Endothelial cell of umbilical vein (primary cell): ENCODE results near the gene SAFB.

Source experiments
- CTCF ChIP-seq, 2 donors: IDR thresholded peaks; 1 replicate in 1 of 2; 2 replicates in 1 of 2; pipeline ENCODE4 v1.5.1; 2011; ENCODE audit warnings: low read length in 2 of 2, mild to moderate bottlenecking in 2 of 2, moderate library complexity in 2 of 2, control low read depth in 1 of 2, inconsistent platforms in 1 of 2, low read depth in 1 of 2; ENCODE audit not compliant: insufficient read depth in 1 of 2; ENCODE audit errors: extremely low read depth in 1 of 2
- FOS ChIP-seq: IDR thresholded peaks from 2 replicates; pipeline ENCODE4 v1.6.1; 2011; ENCODE audit warnings: mild to moderate bottlenecking, low read length, moderate library complexity, borderline replicate concordance; ENCODE audit not compliant: insufficient read depth
- MYC ChIP-seq: IDR thresholded peaks from one replicate; pipeline ENCODE4 v1.6.1; 2011; ENCODE audit warnings: mild to moderate bottlenecking, low read depth, low read length
- POLR2AphosphoS5 ChIP-seq: IDR thresholded peaks from 2 replicates; pipeline ENCODE4 v1.6.1; 2012; ENCODE audit warnings: low read depth, mild to moderate bottlenecking, control low read depth, low read length, moderate library complexity; ENCODE audit not compliant: insufficient read depth

- TF ChIP-seq CTCF (IDR thresholded peaks at IDR 0.05; ENCODE audit: extremely low read depth in 1 of 2, insufficient read depth in 1 of 2, low read depth in 1 of 2, low read length in 2 of 2) (no peak), POLR2AphosphoS5 (no peak), MYC (no peak), FOS (no peak)
Observed at GRCh38 chr19:5691822-5692722, 69.2 kb downstream of the SAFB start.
